HEK293 (cell line): Measurements from ENCODE around the gene SCML2.

Experiments
- CTCF ChIP-seq: fragments of 450-650 bp; formaldehyde crosslinking; IDR thresholded peaks from 2 replicates; pipeline ENCODE4 v1.5.1; 2016; ENCODE audit warnings: missing biosample characterization, missing genetic modification characterization
- ZNF18 ChIP-seq: fragments of 450-650 bp; formaldehyde crosslinking; IDR thresholded peaks from 2 replicates; pipeline ENCODE4 v1.5.1; 2016; ENCODE audit warnings: missing biosample characterization, missing genetic modification characterization

GRCh38 chrX:18354369-18355223 is at the start of gene SCML2:
- TF ChIP-seq CTCF (tag by site-specific recombination) (no peak), ZNF18 (tag by site-specific recombination) (peak; percentile 44; the same call in 1 of the 2 replicates)
